Measurements from ENCODE around the gene SMC5.

- no peak for TF ChIP-seq ZNF34 (CRISPR knock-in tag; IDR thresholded peaks at IDR 0.05; ENCODE audit: borderline replicate concordance)
- TF ChIP-seq PLRG1 (conservative IDR thresholded peaks at IDR 0.05): no peak
- TF ChIP-seq NR2C2 (CRISPR knock-in tag; IDR thresholded peaks at IDR 0.05; ENCODE audit: borderline replicate concordance): no peak
- no peak for TF ChIP-seq ETV6 (CRISPR knock-in tag; conservative IDR thresholded peaks at IDR 0.05)
- TF ChIP-seq, protein P1, sequence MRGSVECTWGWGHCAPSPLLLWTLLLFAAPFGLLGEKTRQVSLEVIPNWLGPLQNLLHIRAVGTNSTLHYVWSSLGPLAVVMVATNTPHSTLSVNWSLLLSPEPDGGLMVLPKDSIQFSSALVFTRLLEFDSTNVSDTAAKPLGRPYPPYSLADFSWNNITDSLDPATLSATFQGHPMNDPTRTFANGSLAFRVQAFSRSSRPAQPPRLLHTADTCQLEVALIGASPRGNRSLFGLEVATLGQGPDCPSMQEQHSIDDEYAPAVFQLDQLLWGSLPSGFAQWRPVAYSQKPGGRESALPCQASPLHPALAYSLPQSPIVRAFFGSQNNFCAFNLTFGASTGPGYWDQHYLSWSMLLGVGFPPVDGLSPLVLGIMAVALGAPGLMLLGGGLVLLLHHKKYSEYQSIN (CRISPR knock-in tag; IDR thresholded peaks at IDR 0.05; ENCODE audit: borderline replicate concordance): no peak
- TF ChIP-seq ARNTL (CRISPR knock-in tag; IDR thresholded peaks at IDR 0.05): no peak
Observed at GRCh38 chr9:70229026-70229425, 29.8 kb upstream of the SMC5 start.

All from HepG2 (cell line).